ENCODE data around the gene KATNBL1. TPM values are rescaled to one million over a fixed set of nuclear protein-coding genes. Genes with fewer than 3 reads are reported as not detected.

The KATNBL1 gene
- total and polyA plus RNA-seq, 2 donors (not counting 3 experiments of a cell fraction or from before 2014, with no cell fraction given): 14.1 to 56.8 TPM

- intact Hi-C loops (cut with micrococcal nuclease): no loop called here
- ChIA-PET POLR2A (no interaction called here), CTCF (interaction anchor here (1.7 kb wide), 1 partner anchor 93 kb away, joined by 6 read pairs; the partner anchor contains the start of gene KATNBL1)
- Histone ChIP-seq H4K20me1 (replicated peaks; ENCODE audit: control insufficient read depth, extremely low read depth, insufficient read depth, low read length) (no peaks in the 10 kb centered on the region), H3K4me2 (ENCODE audit: insufficient read depth, low read length) (no peak overlapping the region), H3K27ac (ENCODE audit: insufficient read depth, low read depth, low read length) (no peak overlapping the region), H3K4me1 (ENCODE audit: control insufficient read depth, extremely low read depth, insufficient read depth, low read length) (no peaks in the 10 kb centered on the region), H3K79me2 (ENCODE audit: control insufficient read depth, insufficient read depth, low read length) (no peaks in the 10 kb centered on the region), H3K9me1 (replicated peaks; ENCODE audit: control insufficient read depth, extremely low read depth, insufficient read depth, low read length) (no peaks in the 10 kb centered on the region), H3K9ac (replicated peaks; ENCODE audit: extremely low read depth, insufficient read depth, low read length) (no peak overlapping the region), H3K9me3 (replicated peaks; ENCODE audit: control insufficient read depth, insufficient read depth, low read length) (no peaks in the 10 kb centered on the region), H3K4me3 (replicated peaks in 1 of 3; ENCODE audit: insufficient read depth in 1 of 3, low read depth in 1 of 3, low read length in 3 of 3) (no peak overlapping the region), H3K36me3 (ENCODE audit: control insufficient read depth in 2 of 2, extremely low read depth in 1 of 2, insufficient read depth in 2 of 2, low read length in 2 of 2) (no peaks in the 10 kb centered on the region), H2AFZ (ENCODE audit: low read depth, low read length) (no peak overlapping the region), H3K27me3 (ENCODE audit: control insufficient read depth in 2 of 2, insufficient read depth in 2 of 2, low read length in 2 of 2) (no peaks in the 10 kb centered on the region)
- BruUV-seq (replicated peaks): no TSS peak
- dilution Hi-C loops (cut with MboI; ENCODE audit: extremely low pct_ligation_motif_present, low sequenced_read_pairs): no loop called here
- TF ChIP-seq POLR2AphosphoS5 (IDR thresholded peaks at IDR 0.05; ENCODE audit: insufficient read depth, low read depth, low read length) (no peak), GATA2 (IDR thresholded peaks at IDR 0.05; ENCODE audit: insufficient read depth, insufficient read length, low read depth, low read length) (no peak), JUN (IDR thresholded peaks at IDR 0.05; ENCODE audit: borderline replicate concordance, insufficient read depth, insufficient read length, low read depth) (no peak), MAX (IDR thresholded peaks at IDR 0.05; ENCODE audit: insufficient read depth, insufficient read length) (no peak), POLR2A (IDR thresholded peaks at IDR 0.05; ENCODE audit: low read depth, low read length) (no peak), FOS (IDR thresholded peaks at IDR 0.05; ENCODE audit: borderline replicate concordance, insufficient read depth, low read length) (no peak), EZH2 (IDR thresholded peaks at IDR 0.05; ENCODE audit: borderline replicate concordance, low read depth, low read length, severe bottlenecking) (no peak), CTCF (IDR thresholded peaks at IDR 0.05; ENCODE audit: extremely low read depth in 1 of 2, insufficient read depth in 1 of 2, low read depth in 1 of 2, low read length in 2 of 2) (no peak), MYC (IDR thresholded peaks at IDR 0.05; ENCODE audit: low read depth, low read length) (no peak)
- no peak for FAIRE-seq
- DNase-seq (ENCODE audit: low read depth, low spot score): no peak
These were observed 93.3 kb downstream of the KATNBL1 start for GRCh38 chr15:34116620-34117019.

Measured in endothelial cell of umbilical vein (primary cell).